Transverse colon (tissue), 4 donors: ENCODE data around the gene FAM193B. TPM values are rescaled to one million over a fixed set of nuclear protein-coding genes. Genes with fewer than 3 reads are reported as not detected.

Source experiments
- DNase-seq: peaks from one replicate; pipeline ENCODE4 v3.0.0-alpha.2; 2019
- H3K27ac ChIP-seq, 4 donors: fragments of 200-600 bp; sonication (generic); 2 replicates each; pipeline ENCODE4 v1.5.1; 2016 to 2018; ENCODE audit warnings: inconsistent platforms in 4 of 4
- H3K27me3 ChIP-seq: fragments of 200-600 bp; sonication (generic); 2 replicates; pipeline ENCODE4 v1.5.1; 2017; ENCODE audit warnings: inconsistent platforms
- H3K36me3 ChIP-seq, 4 donors: fragments of 200-600 bp; sonication (generic); 2 replicates each; pipeline ENCODE4 v1.5.1; 2017 to 2019; ENCODE audit warnings: inconsistent platforms in 4 of 4
- H3K4me1 ChIP-seq, 4 donors: fragments of 200-600 bp; sonication (generic); 2 replicates each; pipeline ENCODE4 v1.5.1; 2017 to 2020; ENCODE audit warnings: inconsistent platforms in 4 of 4
- H3K4me3 ChIP-seq, 4 donors: fragments of 200-600 bp; sonication (generic); 1 replicate in 1 of 4; 2 replicates in 3 of 4; pipeline versions ENCODE4 v1.5.1 to v1.6.1; 2017 to 2019; ENCODE audit warnings: inconsistent platforms in 4 of 4
- H3K9me3 ChIP-seq, 2 donors: fragments of 200-600 bp; sonication (generic); 2 replicates each; pipeline ENCODE4 v1.5.1; 2017 to 2019; ENCODE audit warnings: inconsistent platforms in 2 of 2
- EP300 ChIP-seq: sonication (generic); formaldehyde crosslinking; IDR thresholded peaks from one replicate; pipeline ENCODE4 v1.6.1; 2017; ENCODE audit warnings: antibody characterized with exemption, low read depth
- POLR2A ChIP-seq: fragments of 450-650 bp; IDR thresholded peaks from one replicate; pipeline ENCODE4 v1.6.1; 2016; ENCODE audit warnings: antibody characterized with exemption, mild to moderate bottlenecking, moderate library complexity
- POLR2AphosphoS5 ChIP-seq, 3 donors: sonication (generic); formaldehyde crosslinking; IDR thresholded peaks; one replicate each; pipeline ENCODE4 v1.6.1; 2016; ENCODE audit warnings: antibody characterized with exemption in 3 of 3
- WGBS, 2 donors: methylation state at CpG; one replicate each; pipeline ENCODE4 v1.1.5; 2018; ENCODE audit warnings: low coverage in 1 of 2; 5-methylcytosine and 5-hydroxymethylcytosine counted together
- in situ Hi-C, 4 donors: fragments of 200-750 bp; cut with MboI; loops; one replicate each; pipeline versions ENCODE4 v1.15.0 to v1.15.1; 2017; ENCODE audit warnings: low sequenced_read_pairs in 3 of 4, low pct_ligation_motif_present in 1 of 4, low pct_unique_long_range_greater_than_20kb in 1 of 4
- intact Hi-C: fragments of 100-400 bp; cut with DNase I; formaldehyde crosslinking; loops from one replicate; pipeline ENCODE4 v1.15.1; 2023; ENCODE audit warnings: low total_unique reads
- total RNA-seq, 4 donors: library from RNA; depleted of rRNA; stranded (reverse); fragments of >200 nt; gene quantifications; one replicate each; pipeline ENCODE4 v1.1.0, GENCODE V29; 2016
- TF ChIP-seq, protein P1 (sequence below), 5 experiments: fragments of 200-600 bp in 3 of 5; fragments of 450-650 bp in 2 of 5; sonication (generic) in 3 of 5; IDR thresholded peaks; 1 replicate in 2 of 5; 2 replicates in 3 of 5; pipeline ENCODE4 v1.5.1; 2016 to 2017; ENCODE audit warnings: antibody characterized with exemption in 5 of 5, inconsistent platforms in 3 of 5, mild to moderate bottlenecking in 2 of 5, moderate library complexity in 1 of 5

FAM193B gene
- total RNA-seq, 4 donors from 2014 or later: 59.7 to 128 (median 63.5) TPM

DNA sequence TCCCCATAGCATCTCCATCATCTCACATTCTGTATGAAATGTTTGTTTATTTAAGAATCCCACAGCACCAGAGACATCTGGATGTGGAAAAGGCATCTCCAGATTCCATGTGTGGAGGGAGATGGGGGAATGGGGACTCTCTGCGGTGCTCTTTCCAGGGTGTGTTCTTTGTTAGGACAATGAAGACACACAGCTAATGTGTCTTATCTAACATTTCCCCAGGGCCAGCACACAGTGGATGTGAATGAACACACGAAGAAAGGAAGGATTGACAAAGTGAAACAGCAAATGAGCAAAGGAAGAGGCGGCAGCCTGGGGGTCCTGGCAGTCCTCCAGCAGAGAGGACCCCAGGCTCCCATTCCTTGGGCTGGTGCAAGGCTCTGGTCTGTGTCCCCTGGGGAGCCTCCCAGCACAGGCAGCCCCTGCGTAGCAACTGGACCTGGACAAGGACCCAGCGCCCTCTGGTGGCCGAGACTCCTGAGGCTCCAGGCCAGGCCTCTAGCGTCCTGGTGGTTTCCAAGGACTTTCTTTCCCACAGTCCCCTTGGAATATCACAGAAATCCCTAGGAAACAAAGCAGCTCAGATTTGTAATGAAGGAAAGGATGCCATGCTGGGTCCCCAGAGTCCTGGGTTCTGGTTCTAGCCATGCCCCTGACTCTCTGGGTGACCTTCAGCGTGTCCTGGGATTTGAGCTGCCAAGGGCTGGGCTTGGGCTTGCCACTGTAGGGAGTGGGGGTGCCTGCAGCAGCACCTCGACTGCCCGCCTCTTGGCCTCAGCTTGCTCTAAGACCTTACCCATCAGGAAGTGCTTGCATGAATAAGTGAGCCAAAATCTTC lies 53.5 kb downstream of the FAM193B start:
- peaks cover 10% of the 10 kb centered on the region for H3K27me3 ChIP-seq
- in situ Hi-C loops: loop anchor here in 2 of 4 donors (10.0 to 25.0 kb wide), 2 partner anchors 106 to 114 kb away; partner anchors contain the start of gene SLC34A1 (in 1 of the 2)
- H3K4me1 ChIP-seq: peaks cover 9 to 30% (median 19%) of the 10 kb centered on the region in 4 donors
- no peaks in the 10 kb centered on the region for H3K9me3 ChIP-seq
- WGBS, 2 donors: 0 to 18% methylated on average over 2 to 10 of the region's 10 CpGs
- peak overlapping the region in 3 of 4 donors; percentile 14 to 17 (median 14) for H3K27ac ChIP-seq
- H3K36me3 ChIP-seq: no peaks in the 10 kb centered on the region
- intact Hi-C loops: loop anchor here (2.0 kb wide), 1 partner anchor 108 kb away; no protein-coding TSS in a partner anchor
- TF ChIP-seq, protein P1, sequence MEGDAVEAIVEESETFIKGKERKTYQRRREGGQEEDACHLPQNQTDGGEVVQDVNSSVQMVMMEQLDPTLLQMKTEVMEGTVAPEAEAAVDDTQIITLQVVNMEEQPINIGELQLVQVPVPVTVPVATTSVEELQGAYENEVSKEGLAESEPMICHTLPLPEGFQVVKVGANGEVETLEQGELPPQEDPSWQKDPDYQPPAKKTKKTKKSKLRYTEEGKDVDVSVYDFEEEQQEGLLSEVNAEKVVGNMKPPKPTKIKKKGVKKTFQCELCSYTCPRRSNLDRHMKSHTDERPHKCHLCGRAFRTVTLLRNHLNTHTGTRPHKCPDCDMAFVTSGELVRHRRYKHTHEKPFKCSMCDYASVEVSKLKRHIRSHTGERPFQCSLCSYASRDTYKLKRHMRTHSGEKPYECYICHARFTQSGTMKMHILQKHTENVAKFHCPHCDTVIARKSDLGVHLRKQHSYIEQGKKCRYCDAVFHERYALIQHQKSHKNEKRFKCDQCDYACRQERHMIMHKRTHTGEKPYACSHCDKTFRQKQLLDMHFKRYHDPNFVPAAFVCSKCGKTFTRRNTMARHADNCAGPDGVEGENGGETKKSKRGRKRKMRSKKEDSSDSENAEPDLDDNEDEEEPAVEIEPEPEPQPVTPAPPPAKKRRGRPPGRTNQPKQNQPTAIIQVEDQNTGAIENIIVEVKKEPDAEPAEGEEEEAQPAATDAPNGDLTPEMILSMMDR (IDR thresholded peaks at IDR 0.05): peak; percentile 85 to 95 (median 93)
- no peak for TF ChIP-seq EP300
- peak; percentile 91 for DNase-seq
- no peak overlapping the region for H3K4me3 ChIP-seq

DNA sequence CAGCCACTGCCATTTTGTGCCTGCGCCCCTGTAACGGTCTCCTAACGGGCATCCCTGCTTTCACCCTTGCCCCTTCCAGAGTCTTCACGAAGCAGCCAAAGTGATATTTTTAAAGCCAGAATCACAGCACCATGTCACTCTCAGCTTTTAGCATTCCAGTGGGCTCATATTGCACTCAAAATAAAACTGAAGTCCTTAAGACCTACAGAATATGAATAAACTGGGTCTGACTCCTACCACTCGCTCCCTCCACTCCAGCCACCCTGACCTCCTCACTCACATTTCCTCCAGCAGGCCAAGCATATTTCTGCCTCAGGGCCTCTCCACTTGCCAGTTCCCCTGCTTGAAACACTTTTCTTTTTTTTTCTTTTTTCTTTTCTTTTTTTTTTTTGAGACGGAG lies 54.5 kb downstream of the FAM193B start:
- Histone ChIP-seq H3K27me3 (peaks cover 10% of the 10 kb centered on the region), H3K4me3 (no peak overlapping the region), H3K27ac (no peak overlapping the region), H3K36me3 (no peaks in the 10 kb centered on the region), H3K9me3 (no peaks in the 10 kb centered on the region), H3K4me1 (peaks cover 9 to 40% (median 28%) of the 10 kb centered on the region in 4 donors)
- in situ Hi-C loops: loop anchor here in 2 of 4 donors (10.0 to 25.0 kb wide), 2 partner anchors 105 to 113 kb away; partner anchors contain the start of gene SLC34A1 (in 1 of the 2)
- no peak for DNase-seq
- TF ChIP-seq POLR2A: no peak
- no peak for TF ChIP-seq POLR2AphosphoS5 (IDR thresholded peaks at IDR 0.05)
- TF ChIP-seq, protein P1 (IDR thresholded peaks at IDR 0.05): no peak
- TF ChIP-seq EP300: no peak
- intact Hi-C loops: loop anchor here (2.0 kb wide), 1 partner anchor 107 kb away; no protein-coding TSS in a partner anchor
- 87 to 88% methylated on average over 6 of the region's 6 CpGs for WGBS, 2 donors

DNA sequence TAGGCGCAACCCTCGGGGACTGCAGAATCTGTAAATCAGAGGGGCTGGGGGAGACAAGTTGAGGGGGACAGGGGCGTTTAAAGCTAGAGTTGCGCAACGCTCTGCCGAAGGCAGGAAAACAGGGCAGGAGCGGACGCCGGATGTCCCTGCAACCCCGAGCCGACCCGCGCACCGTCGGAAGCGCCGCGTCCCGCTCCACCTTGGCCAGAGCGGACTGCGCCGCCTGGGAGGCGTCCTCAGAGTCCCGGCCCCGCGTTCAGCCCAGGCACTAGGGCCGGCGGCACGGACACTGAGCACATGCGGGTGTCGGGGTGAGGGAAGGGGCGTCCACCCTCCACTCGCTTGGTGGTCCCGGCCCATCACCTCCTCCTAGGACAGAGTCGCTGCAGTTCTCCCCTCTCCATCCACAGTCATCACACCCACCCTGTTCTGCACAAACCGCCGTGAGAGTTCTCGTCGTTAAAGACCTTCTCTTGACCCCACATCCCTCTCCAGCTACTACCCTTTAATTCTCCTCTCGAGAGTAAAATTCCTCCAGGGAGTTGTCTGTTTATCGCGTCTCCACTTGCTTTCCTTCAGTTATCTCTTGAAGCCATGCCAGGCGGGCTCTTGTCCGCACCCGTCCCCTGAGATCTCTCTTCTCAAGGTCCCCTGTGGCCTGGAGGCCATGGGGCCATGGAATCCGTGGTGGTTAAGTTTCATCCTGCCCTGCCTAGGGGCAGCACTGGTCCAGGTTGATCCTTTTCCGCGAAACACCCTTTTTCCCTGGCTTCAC lies 56.2 kb downstream of the FAM193B start:
- peak; percentile 45 for DNase-seq
- in situ Hi-C loops (no loop called here), intact Hi-C loops (no loop called here)
- H3K36me3 ChIP-seq: no peaks in the 10 kb centered on the region
- 12 to 15% methylated on average over 8 to 39 of the region's 48 CpGs for WGBS, 2 donors
- peak overlapping the region; percentile 91 to 96 (median 94) for H3K27ac ChIP-seq
- H3K4me3 ChIP-seq: peak overlapping the region; percentile 19 to 80 (median 60)
- H3K9me3 ChIP-seq: no peaks in the 10 kb centered on the region
- TF ChIP-seq, protein P1 (IDR thresholded peaks at IDR 0.05): no peak
- no peak for TF ChIP-seq EP300
- TF ChIP-seq POLR2AphosphoS5 (IDR thresholded peaks at IDR 0.05): no peak
- TF ChIP-seq POLR2A: no peak
- H3K4me1 ChIP-seq: peaks cover 17 to 57% (median 43%) of the 10 kb centered on the region in 4 donors
- H3K27me3 ChIP-seq: peaks cover 10% of the 10 kb centered on the region
